GM19468 (cell line): ENCODE data around the gene DPF3.
"Not testable (repeated sequence)": the region's sequence is repeated elsewhere in the genome, so short reads cannot be mapped to it uniquely, and the experiment has no call there.

ENCODE experiments used
- ATAC-seq: cut with Tn5 transposase; IDR thresholded peaks from one replicate; pipeline ENCODE4 v1.9.1; 2021; ENCODE audit warnings: mild to moderate bottlenecking, moderate library complexity, moderate number of reproducible peaks; ENCODE audit not compliant: unreplicated experiment; ENCODE audit errors: extremely low read depth

Gene DPF3

DNA sequence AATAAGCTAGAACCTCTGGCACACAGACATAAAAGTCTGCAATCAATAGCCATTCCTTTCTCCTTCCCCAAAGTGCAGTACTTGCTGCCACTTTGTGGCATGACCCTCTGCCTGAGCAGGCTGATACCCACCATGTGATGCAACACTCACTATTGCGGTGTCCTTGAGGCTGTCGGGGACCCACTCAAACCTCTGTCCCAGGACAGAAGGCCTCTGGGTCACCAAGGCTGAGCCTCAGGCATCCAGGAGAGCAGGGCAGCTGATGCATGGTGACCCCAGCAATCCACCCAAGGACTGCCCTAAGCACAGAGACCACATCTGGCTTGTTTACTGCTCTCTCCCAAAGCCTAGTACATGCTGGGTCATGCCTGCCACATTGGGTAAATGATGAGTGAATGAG, 114.2 kb downstream of the DPF3 start:
- ATAC-seq = no peak

GRCh38 chr14:72777636-72778035, 116.3 kb downstream of the DPF3 start:
- ATAC-seq = no peak

GRCh38 chr14:72776701-72777261, 117.1 kb downstream of the DPF3 start:
- ATAC-seq = no peak

DNA sequence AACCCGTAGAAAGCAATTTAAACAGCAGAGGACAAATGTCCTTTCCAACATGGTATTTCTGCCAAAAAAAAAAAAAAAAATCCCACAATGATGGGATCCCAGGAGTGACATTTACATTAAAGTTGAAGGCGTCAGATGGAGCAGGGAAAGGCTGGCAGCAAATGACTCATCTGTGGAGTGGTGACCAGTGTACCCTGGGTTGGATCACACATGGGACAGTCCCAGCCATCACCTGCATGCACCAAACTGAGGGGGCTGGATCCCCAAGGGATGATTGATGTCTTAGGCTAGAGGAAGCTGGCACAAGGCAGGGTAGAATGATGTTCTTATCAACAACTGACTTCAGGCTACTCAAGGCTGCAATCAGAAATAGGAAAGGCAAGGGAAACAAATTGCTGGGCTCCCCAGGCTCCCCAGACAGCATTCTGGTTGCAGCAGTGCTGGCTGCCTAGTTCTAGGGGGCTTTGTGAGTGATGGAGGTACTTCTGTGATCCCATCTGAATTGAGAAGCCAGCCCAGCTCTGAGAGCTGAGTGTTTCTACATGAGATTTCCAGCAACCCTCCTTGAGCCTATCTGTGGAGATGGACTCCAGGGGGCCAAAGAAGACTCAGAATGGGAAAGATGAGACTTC, 117.9 kb downstream of the DPF3 start:
- ATAC-seq = no peak

- no peak for ATAC-seq
These were observed 118.8 kb downstream of the DPF3 start for GRCh38 chr14:72774894-72775620.

GRCh38 chr14:72774141-72774540, 119.8 kb downstream of the DPF3 start:
- ATAC-seq = no peak

DNA sequence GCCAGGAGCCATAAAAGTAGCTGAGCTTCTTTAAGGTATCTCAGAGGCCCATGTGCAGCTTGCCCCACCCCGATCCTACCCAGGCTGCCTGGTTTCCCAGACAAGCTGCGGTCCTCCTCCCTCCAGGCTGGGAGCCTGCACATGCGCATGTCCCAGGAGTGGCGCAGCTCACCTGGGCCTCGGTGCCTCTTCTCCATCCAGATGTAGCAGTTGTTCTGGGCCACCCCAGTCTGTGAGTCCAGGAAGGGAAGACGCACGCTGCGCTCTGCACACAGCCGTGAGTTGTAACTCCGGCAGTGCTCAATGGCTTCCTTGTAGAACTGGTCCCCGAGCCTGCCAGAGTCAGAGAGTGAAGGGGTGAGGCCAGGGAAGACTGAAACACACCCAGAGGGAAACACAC, 122.3 kb downstream of the DPF3 start:
- ATAC-seq = no peak

DNA sequence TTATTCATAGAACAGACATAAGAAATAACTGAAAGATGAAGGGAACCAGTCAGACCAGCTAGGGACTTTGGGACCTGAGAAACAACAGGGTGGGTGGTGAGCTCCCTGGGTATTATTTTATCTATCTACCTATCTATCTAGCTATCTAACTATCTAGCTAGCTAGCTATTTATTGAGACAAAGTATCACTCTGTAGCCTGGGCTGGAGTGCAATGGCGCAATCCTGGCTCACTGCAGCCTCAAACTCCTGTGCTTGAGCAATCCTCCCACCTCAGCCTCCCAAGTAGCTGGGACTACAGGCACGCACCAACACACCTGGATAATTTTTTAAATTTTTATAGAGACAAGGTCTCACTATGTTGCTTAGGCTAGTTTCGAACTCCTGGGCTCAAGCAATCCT, 127.6 kb downstream of the DPF3 start:
- ATAC-seq = no peak

DNA sequence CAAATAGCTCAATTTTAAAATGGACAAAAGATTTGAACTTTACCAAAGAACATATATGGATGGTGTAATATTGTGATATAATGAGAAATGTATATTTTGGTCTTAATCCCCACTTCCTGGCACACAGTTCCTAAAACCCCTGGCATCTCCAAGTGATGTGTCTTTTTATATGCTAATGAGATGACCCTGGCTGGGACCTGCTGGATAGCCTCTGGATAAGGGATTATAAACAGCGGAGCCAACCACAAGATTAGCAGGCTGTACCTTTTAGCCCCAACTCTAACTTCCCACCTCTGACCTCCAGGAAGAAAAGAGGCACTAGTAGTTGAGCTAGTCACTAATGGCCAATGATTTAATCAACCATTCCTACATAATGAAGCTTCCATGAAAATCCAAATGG, 130.0 kb downstream of the DPF3 start:
- ATAC-seq = no peak

DNA sequence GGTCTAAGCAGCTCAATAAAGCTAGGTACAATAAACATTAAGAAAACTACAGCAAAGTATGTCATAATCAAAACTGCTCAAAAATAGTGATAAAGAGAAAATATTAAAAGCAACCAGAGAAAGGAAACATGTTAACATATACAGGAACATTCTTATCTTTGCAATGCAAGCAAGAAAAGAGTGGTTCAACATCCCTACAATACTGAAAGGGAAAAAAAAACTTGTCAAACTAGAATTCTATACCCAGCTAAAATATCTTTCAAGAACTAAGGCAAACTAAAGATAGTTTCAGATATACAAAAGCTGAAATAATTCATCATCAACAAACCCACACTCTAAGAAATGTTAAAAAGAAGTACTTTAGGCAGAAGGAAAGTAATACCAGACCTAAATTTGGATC, 134.2 kb downstream of the DPF3 start:
- ATAC-seq = no peak

DNA sequence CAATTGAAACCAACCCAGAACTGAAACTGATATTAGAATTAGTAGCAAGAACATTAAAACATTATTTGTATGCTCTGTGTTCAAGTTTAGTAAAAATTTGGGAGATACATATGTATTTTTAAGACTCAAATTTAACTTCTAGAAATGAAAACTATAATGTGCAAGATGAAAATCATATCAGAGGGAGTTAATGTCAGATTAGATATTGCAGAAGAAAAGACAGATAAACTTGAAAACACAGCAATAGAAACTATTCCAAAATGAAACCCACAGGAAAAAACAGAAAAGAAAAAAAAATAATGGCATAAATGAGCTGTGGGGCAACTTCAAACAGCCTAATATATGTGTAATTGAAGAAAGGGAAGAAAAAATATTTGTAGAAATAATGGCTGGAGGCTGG, 134.9 kb downstream of the DPF3 start:
- ATAC-seq = no peak

DNA sequence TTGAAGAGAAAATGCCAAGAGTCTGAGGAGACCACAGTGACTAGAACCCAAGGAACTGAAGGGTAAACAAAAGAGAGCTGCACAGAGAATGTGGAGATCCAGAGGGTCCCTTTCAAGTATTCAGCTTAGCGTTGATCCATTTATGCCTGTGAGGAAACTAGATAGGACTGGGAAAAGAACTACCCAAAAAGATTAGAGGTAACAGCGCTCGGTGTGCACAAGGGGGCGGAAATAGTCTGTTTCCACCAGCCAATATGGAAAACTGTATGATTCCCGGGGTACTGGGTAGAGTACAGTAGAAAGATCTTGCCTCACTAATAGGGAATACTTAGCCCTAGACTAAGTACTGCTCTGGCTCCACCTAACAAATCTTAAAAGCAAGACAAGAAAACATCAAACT, 135.5 kb downstream of the DPF3 start:
- no peak for ATAC-seq

- no peak for ATAC-seq
These were observed 136.9 kb downstream of the DPF3 start for GRCh38 chr14:72756967-72757366.

GRCh38 chr14:72755766-72756165, 138.1 kb downstream of the DPF3 start:
- no peak for ATAC-seq

DNA sequence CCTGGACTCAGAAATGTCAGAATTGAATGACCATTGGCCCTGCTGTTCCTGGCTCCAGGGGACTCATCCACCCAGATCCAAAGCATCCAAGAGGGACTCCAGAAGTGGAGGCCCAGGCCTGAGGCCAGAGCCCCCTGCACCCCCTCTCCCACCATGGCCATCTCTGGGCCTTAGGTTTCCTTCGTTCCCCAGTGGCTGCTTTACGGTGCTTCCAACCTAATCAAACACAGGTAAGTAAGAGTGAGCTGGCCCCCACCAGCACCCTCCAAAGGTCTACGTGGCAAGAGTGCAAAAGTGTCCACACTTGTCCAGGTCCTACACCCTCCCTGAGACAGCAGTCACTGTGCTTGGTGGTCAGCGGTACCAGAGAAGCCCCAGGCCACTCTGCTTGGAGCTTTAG, 139.0 kb downstream of the DPF3 start:
- ATAC-seq = no peak

GRCh38 chr14:72753879-72754400, 140.0 kb downstream of the DPF3 start:
- no peak for ATAC-seq

DNA sequence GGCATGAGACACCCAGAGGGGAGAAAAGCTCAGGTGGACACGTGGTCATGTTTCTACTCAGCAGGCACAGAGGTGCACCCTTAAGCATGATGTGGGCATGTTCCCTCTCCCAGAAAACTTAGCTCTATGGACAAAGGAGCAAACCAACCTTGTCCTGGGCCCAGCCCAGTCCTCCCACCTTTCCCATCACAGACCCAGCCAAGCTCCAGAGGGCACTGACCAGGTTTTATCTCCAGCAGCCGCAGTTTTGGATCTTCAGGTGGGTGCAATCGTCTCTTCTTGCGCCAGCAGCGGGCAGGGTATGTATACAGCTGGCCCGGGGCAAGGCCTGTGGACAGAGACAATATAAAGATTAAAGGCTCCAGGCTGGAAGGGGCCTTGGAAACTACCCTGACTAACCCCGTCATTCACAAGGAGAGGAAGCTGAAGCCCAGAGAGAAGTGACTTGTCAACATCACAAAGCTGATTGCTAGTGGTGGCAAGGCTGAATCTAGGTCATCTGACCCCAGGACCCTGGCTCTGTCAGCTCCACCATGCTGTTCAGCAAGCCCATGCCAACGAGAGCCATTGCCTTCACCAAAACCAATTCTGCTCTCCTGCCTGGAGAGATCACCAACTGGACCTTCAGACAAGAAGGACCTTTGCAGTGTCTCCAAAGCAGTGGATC, 140.7 kb downstream of the DPF3 start:
- ATAC-seq = no peak

DNA sequence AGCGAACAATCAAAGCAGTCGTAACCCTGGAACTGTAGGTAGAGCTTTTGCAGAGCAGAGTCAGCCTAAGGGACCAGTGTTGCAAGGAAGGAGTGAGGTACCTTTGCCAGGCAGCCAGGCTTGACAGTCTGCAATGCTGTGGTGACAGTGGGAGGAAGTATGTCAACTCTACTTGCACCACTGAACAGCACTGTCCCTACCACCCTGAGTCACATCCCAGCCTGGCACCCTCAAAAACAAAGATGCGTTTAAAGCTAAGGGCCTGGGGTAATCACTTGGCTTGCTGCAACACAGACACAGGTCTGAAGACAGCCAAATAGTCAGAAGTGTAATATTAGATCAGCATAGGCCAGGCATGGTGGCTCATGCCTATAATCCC, 141.9 kb downstream of the DPF3 start:
- ATAC-seq = no peak

DNA sequence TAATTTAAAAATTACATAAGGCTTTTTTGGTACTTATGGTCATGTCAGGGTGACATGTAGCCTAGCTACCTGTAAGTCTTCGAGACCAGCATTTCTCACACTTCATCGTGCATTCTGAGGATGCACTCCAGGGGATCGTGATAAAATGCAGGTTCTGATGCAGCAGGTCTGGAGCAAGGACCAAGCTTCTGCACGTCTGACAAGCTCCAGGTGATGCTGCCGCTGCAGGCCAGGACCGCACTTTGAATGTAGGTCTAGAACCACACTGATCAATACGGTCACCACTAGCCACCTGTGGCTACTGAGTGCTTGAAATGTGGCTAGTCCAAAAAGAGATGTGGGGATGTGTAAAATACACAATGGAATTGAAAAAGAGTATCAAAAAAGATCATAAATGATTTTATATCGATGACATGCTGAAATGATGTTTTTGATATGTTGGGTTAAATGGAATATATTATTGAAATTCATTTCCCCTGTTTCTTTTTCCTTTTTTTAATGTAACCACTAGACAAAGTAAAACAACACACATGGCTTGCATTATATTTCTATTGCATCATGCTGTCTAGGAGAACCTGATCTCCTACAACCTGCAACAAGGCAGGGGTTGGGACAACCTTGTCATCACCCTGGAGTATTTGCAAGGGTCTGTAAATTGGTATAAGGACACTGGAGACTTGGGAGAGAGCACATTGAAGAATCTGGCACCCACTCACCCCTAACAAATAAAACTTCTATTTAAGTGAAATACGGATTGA, 142.4 kb downstream of the DPF3 start:
- no peak for ATAC-seq

DNA sequence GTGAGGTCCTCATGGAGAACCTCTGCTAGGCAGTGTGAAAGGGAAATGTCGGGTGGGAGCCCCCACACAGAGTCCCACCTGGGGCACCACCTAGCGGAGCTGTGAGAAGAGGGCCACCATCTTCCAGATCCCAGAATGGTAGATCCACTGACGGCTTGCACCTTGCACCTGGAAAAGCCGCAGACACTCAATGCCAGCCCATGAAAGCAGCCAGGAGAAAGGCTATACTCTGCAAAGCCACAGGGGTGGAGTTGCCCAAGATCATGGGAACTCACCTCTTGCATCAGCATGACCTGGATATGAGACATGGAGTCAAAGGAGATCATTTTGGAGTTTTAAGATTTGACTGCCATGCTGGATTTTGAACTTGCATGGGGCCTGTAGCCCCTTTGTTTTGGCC, 145.0 kb downstream of the DPF3 start:
- ATAC-seq = not testable (repeated sequence)
